Amniotic epithelial cell (primary cell): ENCODE results near the gene OSBPL7.

ENCODE experiments used
- DNase-seq: peaks from one replicate; pipeline ENCODE4 v3.0.0-alpha.2; 2010; ENCODE audit warnings: low read depth

Gene OSBPL7

GRCh38 chr17:47821424-47822391 is at the start of gene OSBPL7:
Gene OSBPL7, minus strand, starts transcription at chr17:47821794. Its CDS starts 1,516 bp downstream, at chr17:47820278.
- peak; percentile 71 for DNase-seq

- DNase-seq: no peak
Observed at GRCh38 chr17:47871048-47871447, 49.5 kb upstream of the OSBPL7 start.

GRCh38 chr17:47870056-47870455 is 48.5 kb upstream of the OSBPL7 start:
- DNase-seq: no peak

GRCh38 chr17:47869114-47869513 is 47.5 kb upstream of the OSBPL7 start:
- DNase-seq: no peak

- DNase-seq: no peak
Observed at GRCh38 chr17:47867813-47868533, 46.4 kb upstream of the OSBPL7 start.

GRCh38 chr17:47866941-47867340 is 45.3 kb upstream of the OSBPL7 start:
- DNase-seq: peak; percentile 65

GRCh38 chr17:47864791-47865216 is 43.2 kb upstream of the OSBPL7 start:
- no peak for DNase-seq

GRCh38 chr17:47862621-47863440 is 41.2 kb upstream of the OSBPL7 start:
- DNase-seq: peak; percentile 85

- DNase-seq: no peak
Observed at GRCh38 chr17:47860386-47860785, 38.8 kb upstream of the OSBPL7 start.

- no peak for DNase-seq
Observed at GRCh38 chr17:47857551-47858455, 36.2 kb upstream of the OSBPL7 start.

- DNase-seq: no peak
Observed at GRCh38 chr17:47856830-47857229, 35.2 kb upstream of the OSBPL7 start.

GRCh38 chr17:47855737-47856136 is 34.1 kb upstream of the OSBPL7 start:
- DNase-seq: no peak

GRCh38 chr17:47853616-47854015 is 32.0 kb upstream of the OSBPL7 start:
- no peak for DNase-seq

- no peak for DNase-seq
Observed at GRCh38 chr17:47852113-47852949, 30.7 kb upstream of the OSBPL7 start.

GRCh38 chr17:47851764-47852112 is 30.1 kb upstream of the OSBPL7 start:
- no peak for DNase-seq

GRCh38 chr17:47850692-47851573 is 29.3 kb upstream of the OSBPL7 start, which contains the start of gene SP6:
Gene SP6, minus strand, starts transcription at chr17:47851163. Its CDS starts 2,734 bp downstream, at chr17:47848429.
- peak; percentile 53 for DNase-seq

- no peak for DNase-seq
Observed at GRCh38 chr17:47850373-47850691, 28.7 kb upstream of the OSBPL7 start.

- DNase-seq: no peak
Observed at GRCh38 chr17:47848198-47848513, 26.6 kb upstream of the OSBPL7 start.
